Vagina (tissue), 2 donors: Measurements from ENCODE around the gene SSR1. TPM values are rescaled to one million over a fixed set of nuclear protein-coding genes. Genes with fewer than 3 reads are reported as not detected.

Experiments
- DNase-seq, 2 donors: peaks; one replicate each; pipeline ENCODE4 v3.0.0-alpha.2; 2017; ENCODE audit errors: extremely low spot score in 2 of 2
- H3K27ac ChIP-seq: fragments of 200-600 bp; sonication (generic); one replicate; pipeline ENCODE4 v1.5.1; 2019
- H3K27me3 ChIP-seq: fragments of 200-600 bp; sonication (generic); one replicate; pipeline ENCODE4 v1.5.1; 2019
- H3K36me3 ChIP-seq, 2 donors: fragments of 200-600 bp; sonication (generic); one replicate each; pipeline ENCODE4 v1.5.1; 2017 to 2019
- H3K4me1 ChIP-seq: fragments of 200-600 bp; sonication (generic); one replicate; pipeline ENCODE4 v1.5.1; 2019
- H3K4me3 ChIP-seq, 2 donors: fragments of 200-600 bp; sonication (generic); 1 replicate in 1 of 2; 2 replicates in 1 of 2; pipeline ENCODE4 v1.5.1; 2016 to 2019
- H3K9me3 ChIP-seq: fragments of 200-600 bp; sonication (generic); one replicate; pipeline ENCODE4 v1.5.1; 2019
- POLR2A ChIP-seq, 2 donors: fragments of 450-650 bp; IDR thresholded peaks; one replicate each; pipeline ENCODE4 v1.6.1; 2017; ENCODE audit warnings: antibody characterized with exemption in 2 of 2, mild to moderate bottlenecking in 2 of 2, moderate library complexity in 2 of 2
- POLR2AphosphoS5 ChIP-seq, 2 donors: sonication (generic); formaldehyde crosslinking; IDR thresholded peaks; one replicate each; pipeline ENCODE4 v1.9.0; 2017; ENCODE audit warnings: antibody characterized with exemption in 2 of 2, mild to moderate bottlenecking in 2 of 2, low read depth in 1 of 2; ENCODE audit not compliant: insufficient read depth in 1 of 2
- intact Hi-C: fragments of 100-400 bp; cut with DNase I; formaldehyde crosslinking; loops from one replicate; pipeline ENCODE4 v1.15.1; 2023
- total RNA-seq: library from RNA; depleted of rRNA; stranded (reverse); fragments of >200 nt; gene quantifications from one replicate; pipeline ENCODE4 v1.2.3, GENCODE V29; 2016
- TF ChIP-seq, protein P1 (sequence below), 3 experiments: fragments of 450-650 bp in 2 of 3; fragments of 200-600 bp in 1 of 3; sonication (generic) in 1 of 3; IDR thresholded peaks; one replicate each; pipeline ENCODE4 v1.5.1; 2017 to 2019; ENCODE audit warnings: antibody characterized with exemption in 3 of 3, mild to moderate bottlenecking in 2 of 3, moderate library complexity in 2 of 3

The SSR1 gene
- total RNA-seq, 1 donor from 2014 or later = 48.1 TPM

DNA sequence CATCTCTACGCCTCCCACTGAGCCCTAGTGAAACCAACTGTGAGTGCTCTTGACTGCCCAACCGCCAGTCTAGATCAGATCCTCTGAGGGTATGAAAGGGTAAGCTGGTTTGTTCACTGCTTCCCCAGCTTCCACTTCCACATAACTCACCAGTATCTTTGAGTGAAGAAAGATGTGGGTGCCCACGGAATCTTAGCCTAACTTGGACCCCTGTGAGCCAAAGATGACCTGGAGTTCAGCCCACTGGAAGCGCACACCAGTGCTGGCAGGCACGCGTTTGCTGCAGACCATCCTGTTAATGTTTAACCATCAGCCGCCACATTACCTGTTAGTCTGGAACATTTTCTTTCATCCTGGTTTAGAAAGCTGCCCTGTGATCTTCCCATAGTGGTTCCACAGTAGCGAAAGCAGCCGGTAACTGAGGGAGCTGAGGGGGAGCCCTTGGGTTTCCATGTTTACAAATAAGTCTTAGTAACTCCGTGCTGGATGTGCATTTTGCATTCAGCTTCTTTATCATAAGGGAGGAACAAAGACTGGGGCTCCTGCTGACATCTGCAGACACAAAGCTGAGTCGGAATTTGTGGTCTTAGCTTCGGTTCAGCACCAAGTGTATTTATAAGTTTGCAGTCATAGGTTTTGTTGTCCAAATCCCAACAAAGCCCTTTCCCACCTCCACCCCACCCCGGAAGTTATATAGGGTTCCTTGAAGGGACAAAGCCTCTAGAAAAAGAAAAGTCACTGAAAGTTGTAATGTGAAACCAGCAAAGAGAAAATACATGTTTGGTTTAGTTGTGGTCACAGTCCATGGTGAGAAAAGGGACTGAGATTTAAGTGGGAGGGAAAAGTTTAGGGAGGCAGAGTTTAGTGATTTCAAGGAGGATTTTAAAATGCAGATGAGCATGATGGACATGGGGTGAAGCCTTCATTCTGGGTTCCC lies 71.0 kb downstream of the SSR1 start:
- H3K36me3 ChIP-seq = peaks cover 5 to 23% of the 10 kb centered on the region in 2 donors
- no peak for DNase-seq
- TF ChIP-seq POLR2AphosphoS5 (IDR thresholded peaks at IDR 0.05; ENCODE audit: insufficient read depth in 1 of 2, low read depth in 1 of 2) (no peak), POLR2A (IDR thresholded peaks at IDR 0.05) (no peak)
- TF ChIP-seq, protein P1, sequence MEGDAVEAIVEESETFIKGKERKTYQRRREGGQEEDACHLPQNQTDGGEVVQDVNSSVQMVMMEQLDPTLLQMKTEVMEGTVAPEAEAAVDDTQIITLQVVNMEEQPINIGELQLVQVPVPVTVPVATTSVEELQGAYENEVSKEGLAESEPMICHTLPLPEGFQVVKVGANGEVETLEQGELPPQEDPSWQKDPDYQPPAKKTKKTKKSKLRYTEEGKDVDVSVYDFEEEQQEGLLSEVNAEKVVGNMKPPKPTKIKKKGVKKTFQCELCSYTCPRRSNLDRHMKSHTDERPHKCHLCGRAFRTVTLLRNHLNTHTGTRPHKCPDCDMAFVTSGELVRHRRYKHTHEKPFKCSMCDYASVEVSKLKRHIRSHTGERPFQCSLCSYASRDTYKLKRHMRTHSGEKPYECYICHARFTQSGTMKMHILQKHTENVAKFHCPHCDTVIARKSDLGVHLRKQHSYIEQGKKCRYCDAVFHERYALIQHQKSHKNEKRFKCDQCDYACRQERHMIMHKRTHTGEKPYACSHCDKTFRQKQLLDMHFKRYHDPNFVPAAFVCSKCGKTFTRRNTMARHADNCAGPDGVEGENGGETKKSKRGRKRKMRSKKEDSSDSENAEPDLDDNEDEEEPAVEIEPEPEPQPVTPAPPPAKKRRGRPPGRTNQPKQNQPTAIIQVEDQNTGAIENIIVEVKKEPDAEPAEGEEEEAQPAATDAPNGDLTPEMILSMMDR (IDR thresholded peaks at IDR 0.05) = no peak
- no peak overlapping the region for H3K4me3 ChIP-seq
- H3K27ac ChIP-seq = peak overlapping the region; percentile 39
- H3K27me3 ChIP-seq = no peaks in the 10 kb centered on the region
- no peaks in the 10 kb centered on the region for H3K9me3 ChIP-seq
- H3K4me1 ChIP-seq = peaks cover 14% of the 10 kb centered on the region
- intact Hi-C loops = loop anchor here (10.0 kb wide), 1 partner anchor 137 kb away; the partner anchor contains the start of gene RREB1

DNA sequence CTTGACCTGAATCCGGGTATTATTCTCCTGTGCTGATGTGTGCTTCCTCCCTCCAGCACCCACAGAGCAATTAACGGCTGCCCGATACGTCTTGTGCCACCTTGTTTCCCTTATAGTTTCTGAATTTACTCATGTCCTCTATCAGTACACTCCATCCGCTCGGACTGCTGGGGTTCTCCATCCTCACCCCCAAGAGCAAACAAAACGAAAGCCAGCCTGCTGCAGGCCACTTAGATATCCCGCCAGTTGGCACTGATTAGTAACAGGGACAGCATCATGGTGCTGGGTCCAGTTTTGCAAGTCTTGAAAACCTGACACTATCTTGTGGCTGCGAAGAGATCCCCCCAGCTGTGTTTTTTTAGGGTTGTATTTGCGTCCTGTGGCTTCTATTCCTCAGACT lies 71.8 kb downstream of the SSR1 start:
- DNase-seq = no peak
- peaks cover 22% of the 10 kb centered on the region for H3K4me1 ChIP-seq
- no peak overlapping the region for H3K4me3 ChIP-seq
- intact Hi-C loops = loop anchor here (10.0 kb wide), 1 partner anchor 136 kb away; the partner anchor contains the start of gene RREB1
- H3K36me3 ChIP-seq = peaks cover under 1 to 16% of the 10 kb centered on the region in 2 donors
- TF ChIP-seq, protein P1 (IDR thresholded peaks at IDR 0.05) = no peak
- no peak for TF ChIP-seq POLR2A (IDR thresholded peaks at IDR 0.05)
- TF ChIP-seq POLR2AphosphoS5 (IDR thresholded peaks at IDR 0.05; ENCODE audit: insufficient read depth in 1 of 2, low read depth in 1 of 2) = no peak
- H3K27ac ChIP-seq = no peak overlapping the region
- H3K9me3 ChIP-seq = no peaks in the 10 kb centered on the region
- H3K27me3 ChIP-seq = no peaks in the 10 kb centered on the region

DNA sequence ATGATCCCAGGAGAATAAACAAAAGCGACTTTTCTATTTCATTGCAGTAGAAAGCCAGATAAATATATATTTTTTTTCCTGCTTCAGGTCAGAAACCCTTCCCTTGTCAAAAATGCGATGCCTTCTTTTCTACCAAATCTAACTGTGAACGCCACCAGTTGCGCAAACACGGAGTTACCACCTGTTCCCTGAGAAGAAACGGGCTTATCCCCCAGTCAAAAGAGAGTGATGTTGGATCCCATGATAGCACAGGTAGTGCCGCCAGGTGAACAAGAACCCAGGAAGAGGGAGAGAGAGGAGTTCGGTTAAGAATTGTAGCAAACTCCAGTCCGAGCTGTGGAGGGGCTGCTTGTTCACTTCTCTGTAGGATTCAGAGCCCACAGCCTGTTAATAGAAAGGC lies 72.6 kb downstream of the SSR1 start:
- no peak for TF ChIP-seq POLR2A (IDR thresholded peaks at IDR 0.05)
- TF ChIP-seq, protein P1 (IDR thresholded peaks at IDR 0.05) = no peak
- TF ChIP-seq POLR2AphosphoS5 (IDR thresholded peaks at IDR 0.05; ENCODE audit: insufficient read depth in 1 of 2, low read depth in 1 of 2) = no peak
- Histone ChIP-seq H3K4me1 (peaks cover 27% of the 10 kb centered on the region), H3K27me3 (no peaks in the 10 kb centered on the region), H3K27ac (no peak overlapping the region), H3K9me3 (no peaks in the 10 kb centered on the region), H3K36me3 (peaks cover 0 to 9% of the 10 kb centered on the region in 2 donors), H3K4me3 (no peak overlapping the region)
- no peak for DNase-seq
- intact Hi-C loops = loop anchor here (10.0 kb wide), 1 partner anchor 136 kb away; the partner anchor contains the start of gene RREB1

DNA sequence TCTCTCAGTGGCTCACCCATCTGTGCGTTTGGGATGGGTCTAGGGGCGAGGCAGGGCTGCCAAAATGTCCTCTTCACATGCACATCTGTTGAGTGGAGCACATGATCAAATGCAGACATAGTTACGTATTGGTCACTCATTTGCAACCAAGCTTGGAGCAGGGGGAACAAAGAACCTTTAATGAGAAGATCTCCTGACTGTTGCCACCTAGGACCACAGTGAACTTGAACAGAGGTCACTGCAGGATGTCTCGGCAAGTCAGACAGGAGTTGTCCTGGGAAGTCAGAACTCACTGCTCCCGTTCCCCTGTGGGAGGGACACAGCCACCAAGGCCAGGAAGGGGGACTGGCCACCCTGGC lies 73.4 kb downstream of the SSR1 start:
- Histone ChIP-seq H3K27ac (no peak overlapping the region), H3K36me3 (peaks cover 0 to 13% of the 10 kb centered on the region in 2 donors), H3K4me1 (peaks cover 27% of the 10 kb centered on the region), H3K9me3 (no peaks in the 10 kb centered on the region), H3K4me3 (no peak overlapping the region), H3K27me3 (no peaks in the 10 kb centered on the region)
- TF ChIP-seq, protein P1 (IDR thresholded peaks at IDR 0.05) = no peak
- TF ChIP-seq POLR2AphosphoS5 (IDR thresholded peaks at IDR 0.05; ENCODE audit: insufficient read depth in 1 of 2, low read depth in 1 of 2) (no peak), POLR2A (IDR thresholded peaks at IDR 0.05) (no peak)
- no peak for DNase-seq
- intact Hi-C loops = loop anchor here (10.0 kb wide), 1 partner anchor 515 kb away; no protein-coding TSS in a partner anchor
